ENCODE results near the gene PIP4K2B. TPM values are rescaled to one million over a fixed set of nuclear protein-coding genes. Genes with fewer than 3 reads are reported as not detected.

Gene PIP4K2B
- 48.5 and 51.7 TPM in 2 replicates for total RNA-seq (2014; rRNA removed; shearing (Covaris generic))

GRCh38 chr17:38799501-38800236 lies at the start of gene PIP4K2B:
Gene PIP4K2B (minus strand): TSS chr17:38799556. CDS start chr17:38799424, 132 bp downstream.
- DNase-seq: peak; percentile 99
- Histone ChIP-seq H3K36me3 (replicated peaks; ENCODE audit: control insufficient read depth, insufficient read depth, low read length) (peaks cover 8% of the 10 kb centered on the region), H3K4me3 (ENCODE audit: insufficient read depth, low read depth, low read length) (peak within 1 kb of the TSS; percentile 94), H3K27me3 (ENCODE audit: control insufficient read depth, insufficient read depth, low read length) (no peaks in the 10 kb centered on the region)

GRCh38 chr17:38848557-38848891 lies 49.2 kb upstream of the PIP4K2B start:
- no peak for DNase-seq
- no peak overlapping the region for H3K4me3 ChIP-seq (ENCODE audit: insufficient read depth, low read depth, low read length)
- H3K36me3 ChIP-seq (replicated peaks; ENCODE audit: control insufficient read depth, insufficient read depth, low read length): peaks cover 51% of the 10 kb centered on the region
- H3K27me3 ChIP-seq (ENCODE audit: control insufficient read depth, insufficient read depth, low read length): no peaks in the 10 kb centered on the region

- peaks cover 14% of the 10 kb centered on the region for H3K36me3 ChIP-seq (replicated peaks; ENCODE audit: control insufficient read depth, insufficient read depth, low read length)
- H3K27me3 ChIP-seq (ENCODE audit: control insufficient read depth, insufficient read depth, low read length): no peaks in the 10 kb centered on the region
- no peak overlapping the region for H3K4me3 ChIP-seq (ENCODE audit: insufficient read depth, low read depth, low read length)
- DNase-seq: no peak
Measured at GRCh38 chr17:38844261-38844757, 45.0 kb upstream of the PIP4K2B start.

GRCh38 chr17:38825762-38826247 lies 26.4 kb upstream of the PIP4K2B start:
- no peaks in the 10 kb centered on the region for H3K27me3 ChIP-seq (ENCODE audit: control insufficient read depth, insufficient read depth, low read length)
- H3K4me3 ChIP-seq (ENCODE audit: insufficient read depth, low read depth, low read length): peak overlapping the region; percentile 73
- no peak for DNase-seq
- H3K36me3 ChIP-seq (replicated peaks; ENCODE audit: control insufficient read depth, insufficient read depth, low read length): peaks cover 2% of the 10 kb centered on the region

GRCh38 chr17:38824899-38825761 lies 25.8 kb upstream of the PIP4K2B start, which contains the start of gene CWC25:
Gene CWC25 (minus strand): TSS chr17:38825321. CDS start chr17:38825183, 138 bp downstream.
- H3K27me3 ChIP-seq (ENCODE audit: control insufficient read depth, insufficient read depth, low read length): no peaks in the 10 kb centered on the region
- H3K36me3 ChIP-seq (replicated peaks; ENCODE audit: control insufficient read depth, insufficient read depth, low read length): peaks cover 7% of the 10 kb centered on the region
- H3K4me3 ChIP-seq (ENCODE audit: insufficient read depth, low read depth, low read length): peak within 1 kb of the TSS; percentile 73
- DNase-seq: peak; percentile 94

GRCh38 chr17:38815576-38816193 lies 16.3 kb upstream of the PIP4K2B start:
- H3K36me3 ChIP-seq (replicated peaks; ENCODE audit: control insufficient read depth, insufficient read depth, low read length): peaks cover 6% of the 10 kb centered on the region
- no peak for DNase-seq
- H3K4me3 ChIP-seq (ENCODE audit: insufficient read depth, low read depth, low read length): no peak overlapping the region
- H3K27me3 ChIP-seq (ENCODE audit: control insufficient read depth, insufficient read depth, low read length): no peaks in the 10 kb centered on the region

GRCh38 chr17:38809828-38810227 lies 10.5 kb upstream of the PIP4K2B start:
- Histone ChIP-seq H3K4me3 (ENCODE audit: insufficient read depth, low read depth, low read length) (no peak overlapping the region), H3K27me3 (ENCODE audit: control insufficient read depth, insufficient read depth, low read length) (no peaks in the 10 kb centered on the region), H3K36me3 (replicated peaks; ENCODE audit: control insufficient read depth, insufficient read depth, low read length) (peaks cover 18% of the 10 kb centered on the region)
- DNase-seq: no peak

- peak overlapping the region; percentile 94 for H3K4me3 ChIP-seq (ENCODE audit: insufficient read depth, low read depth, low read length)
- peak; percentile 43 for DNase-seq
- no peaks in the 10 kb centered on the region for H3K27me3 ChIP-seq (ENCODE audit: control insufficient read depth, insufficient read depth, low read length)
- H3K36me3 ChIP-seq (replicated peaks; ENCODE audit: control insufficient read depth, insufficient read depth, low read length): peaks cover 8% of the 10 kb centered on the region
Measured at GRCh38 chr17:38800237-38800760, 943 bp upstream of the PIP4K2B start.

- DNase-seq: peak; percentile 85
- Histone ChIP-seq H3K27me3 (ENCODE audit: control insufficient read depth, insufficient read depth, low read length) (no peaks in the 10 kb centered on the region), H3K4me3 (ENCODE audit: insufficient read depth, low read depth, low read length) (peak overlapping the region; percentile 94), H3K36me3 (replicated peaks; ENCODE audit: control insufficient read depth, insufficient read depth, low read length) (peaks cover 8% of the 10 kb centered on the region)
Measured at GRCh38 chr17:38798614-38799500, 499 bp downstream of the PIP4K2B start.

- no peak for DNase-seq
- no peak overlapping the region for H3K4me3 ChIP-seq (ENCODE audit: insufficient read depth, low read depth, low read length)
- H3K27me3 ChIP-seq (ENCODE audit: control insufficient read depth, insufficient read depth, low read length): no peaks in the 10 kb centered on the region
- peaks cover 6% of the 10 kb centered on the region for H3K36me3 ChIP-seq (replicated peaks; ENCODE audit: control insufficient read depth, insufficient read depth, low read length)
Measured at GRCh38 chr17:38797828-38798227, 1.5 kb downstream of the PIP4K2B start.

- no peak for DNase-seq
- Histone ChIP-seq H3K4me3 (ENCODE audit: insufficient read depth, low read depth, low read length) (no peak overlapping the region), H3K27me3 (ENCODE audit: control insufficient read depth, insufficient read depth, low read length) (no peaks in the 10 kb centered on the region), H3K36me3 (replicated peaks; ENCODE audit: control insufficient read depth, insufficient read depth, low read length) (peaks cover 4% of the 10 kb centered on the region)
Measured at GRCh38 chr17:38797158-38797490, 2.2 kb downstream of the PIP4K2B start.

GRCh38 chr17:38796451-38797157 lies 2.8 kb downstream of the PIP4K2B start:
- Histone ChIP-seq H3K4me3 (ENCODE audit: insufficient read depth, low read depth, low read length) (no peak overlapping the region), H3K27me3 (ENCODE audit: control insufficient read depth, insufficient read depth, low read length) (no peaks in the 10 kb centered on the region), H3K36me3 (replicated peaks; ENCODE audit: control insufficient read depth, insufficient read depth, low read length) (peaks cover 3% of the 10 kb centered on the region)
- DNase-seq: no peak

- Histone ChIP-seq H3K36me3 (replicated peaks; ENCODE audit: control insufficient read depth, insufficient read depth, low read length) (peaks cover 2% of the 10 kb centered on the region), H3K4me3 (ENCODE audit: insufficient read depth, low read depth, low read length) (no peak overlapping the region), H3K27me3 (ENCODE audit: control insufficient read depth, insufficient read depth, low read length) (no peaks in the 10 kb centered on the region)
- DNase-seq: no peak
Measured at GRCh38 chr17:38794221-38794620, 5.1 kb downstream of the PIP4K2B start.
